Stimulated activated CD8-positive, alpha-beta memory T cell treated with anti-CD3 and anti-CD28 coated beads, Interleukin-7, amount 100 ng/mL, for 1 hour (primary cell): ENCODE data around the gene MFAP2.
A peak's percentile ranks its signal among the peaks of the same experiment; 100 is the strongest.
"Not testable (repeated sequence)": the region's sequence is repeated elsewhere in the genome, so short reads cannot be mapped to it uniquely, and the experiment has no call there.

Experiments
- DNase-seq, 2 donors: peaks; one replicate each; pipeline ENCODE4 v3.0.0-alpha.2; 2020; ENCODE audit warnings: low read depth in 2 of 2

The MFAP2 gene

GRCh38 chr1:16961297-16962133 lies 18.9 kb downstream of the MFAP2 start:
- DNase-seq, result no peak

GRCh38 chr1:16960560-16961296 lies 19.7 kb downstream of the MFAP2 start:
- peak; percentile 39 to 57 for DNase-seq

- no peak for DNase-seq
These were observed 21.9 kb downstream of the MFAP2 start for GRCh38 chr1:16958475-16958874.

- DNase-seq, result no peak
These were observed 22.7 kb downstream of the MFAP2 start for GRCh38 chr1:16957731-16958130.

GRCh38 chr1:16956775-16957174 lies 23.6 kb downstream of the MFAP2 start:
- DNase-seq, result no peak

GRCh38 chr1:16955186-16955585 lies 25.2 kb downstream of the MFAP2 start:
- DNase-seq, result no peak

GRCh38 chr1:16954579-16954978 lies 25.8 kb downstream of the MFAP2 start:
- DNase-seq, result no peak

- DNase-seq, result not testable (repeated sequence)
These were observed 28.0 kb downstream of the MFAP2 start for GRCh38 chr1:16952376-16952775.

GRCh38 chr1:16949026-16949425 lies 31.4 kb downstream of the MFAP2 start:
- not testable (repeated sequence) for DNase-seq

GRCh38 chr1:16948282-16948891 lies 32.0 kb downstream of the MFAP2 start:
- DNase-seq, result not testable (repeated sequence)

- DNase-seq, result no peak
These were observed 33.8 kb downstream of the MFAP2 start for GRCh38 chr1:16946646-16947045.

GRCh38 chr1:16946185-16946584 lies 34.2 kb downstream of the MFAP2 start:
- not testable (repeated sequence) for DNase-seq

- not testable (repeated sequence) for DNase-seq
These were observed 34.9 kb downstream of the MFAP2 start for GRCh38 chr1:16945512-16945911.

- DNase-seq, result no peak
These were observed 36.4 kb downstream of the MFAP2 start for GRCh38 chr1:16944038-16944437.

GRCh38 chr1:16939386-16940180 lies 40.8 kb downstream of the MFAP2 start:
- DNase-seq, result not testable (repeated sequence)

GRCh38 chr1:16938351-16939321 lies 41.8 kb downstream of the MFAP2 start:
- no peak for DNase-seq

- not testable (repeated sequence) for DNase-seq
These were observed 43.8 kb downstream of the MFAP2 start for GRCh38 chr1:16936580-16936979.

GRCh38 chr1:16933945-16934344 lies 46.5 kb downstream of the MFAP2 start:
- DNase-seq, result not testable (repeated sequence)

- not testable (repeated sequence) for DNase-seq
These were observed 49.0 kb downstream of the MFAP2 start for GRCh38 chr1:16931206-16931934.
